Peyer's patch (tissue), 4 donors: ENCODE data around the gene JAZF1.

Source experiments
- CTCF ChIP-seq, 6 experiments: fragments of 450-650 bp in 4 of 6; fragments of 200-600 bp in 2 of 6; sonication (generic) in 1 of 6; IDR thresholded peaks; one replicate each; pipeline ENCODE4 v1.5.1; 2017 to 2019; ENCODE audit warnings: antibody characterized with exemption in 6 of 6, mild to moderate bottlenecking in 3 of 6, moderate library complexity in 1 of 6
- POLR2A ChIP-seq, 2 donors: fragments of 450-650 bp; IDR thresholded peaks; one replicate each; pipeline ENCODE4 v1.5.1; 2017; ENCODE audit warnings: antibody characterized with exemption in 2 of 2, mild to moderate bottlenecking in 2 of 2, moderate library complexity in 2 of 2

GRCh38 chr7:27897001-27897400 lies 283.6 kb downstream of the JAZF1 start:
- no peak for TF ChIP-seq CTCF (IDR thresholded peaks at IDR 0.05)
- TF ChIP-seq POLR2A (IDR thresholded peaks at IDR 0.05): no peak
